NCI-H510A treated with DMSO at 0.1 percent for 48 hours (cell line): ENCODE data around the gene RPP25L.
"Not testable (repeated sequence)": the region's sequence is repeated elsewhere in the genome, so short reads cannot be mapped to it uniquely, and the experiment has no call there.

ENCODE experiments used
- DNase-seq: peaks from one replicate; lab custom pipeline; 2025; lab: John Stamatoyannopoulos, UW

RPP25L gene, protein sequence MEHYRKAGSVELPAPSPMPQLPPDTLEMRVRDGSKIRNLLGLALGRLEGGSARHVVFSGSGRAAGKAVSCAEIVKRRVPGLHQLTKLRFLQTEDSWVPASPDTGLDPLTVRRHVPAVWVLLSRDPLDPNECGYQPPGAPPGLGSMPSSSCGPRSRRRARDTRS

DNA sequence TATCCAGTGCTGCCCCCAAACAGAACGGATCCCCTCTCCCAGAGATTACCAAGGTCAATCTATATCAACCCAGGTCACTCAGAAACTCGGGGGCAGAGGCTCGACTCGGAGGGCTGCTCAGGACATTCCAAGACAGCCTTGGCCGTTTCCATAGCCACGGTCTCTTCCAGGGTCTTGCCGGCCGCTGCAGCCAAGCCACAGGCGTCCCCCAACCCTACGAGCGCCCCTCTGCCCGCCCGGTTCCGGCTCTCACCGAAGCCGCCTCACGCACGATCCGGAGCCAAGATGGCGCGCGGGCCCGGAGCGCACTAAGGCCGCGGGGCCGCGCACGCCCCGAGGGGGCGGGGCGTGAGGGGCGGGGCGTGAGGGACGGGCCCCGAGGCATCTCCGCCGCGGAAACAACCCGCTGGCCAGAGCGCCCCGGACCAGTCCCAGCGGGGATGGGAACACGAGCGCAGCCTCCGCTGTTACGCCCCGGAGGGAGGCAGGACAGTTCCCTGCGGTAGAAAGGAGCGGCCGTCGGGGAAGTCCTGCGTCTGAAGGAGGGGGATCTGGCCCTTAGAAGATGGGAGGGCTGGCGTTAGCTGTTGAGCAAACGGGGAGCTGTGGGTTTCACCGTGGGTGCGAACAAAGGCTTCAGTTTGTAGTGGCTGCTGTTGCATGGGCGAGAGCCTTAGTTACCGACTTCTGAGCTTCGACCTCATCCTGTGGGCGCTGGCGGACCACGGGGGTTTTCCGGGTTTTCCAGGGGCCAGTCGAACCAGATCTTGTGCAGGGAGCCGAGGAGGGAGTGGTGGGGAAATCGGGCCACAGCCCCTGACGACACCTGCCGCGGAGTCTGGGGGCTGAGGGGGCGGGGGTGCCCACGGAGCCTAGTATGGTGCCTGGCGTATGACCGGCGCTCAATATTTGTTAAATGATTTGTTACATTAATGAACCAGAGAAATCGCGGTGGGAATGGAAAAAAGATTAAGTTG is at the start of gene RPP25L:
RPP25L (minus strand) TSS at position 287 of the 977 bp plus-strand sequence. CDS start 801 bp downstream, outside the sequence.
- DNase-seq = peak; percentile 53

DNA sequence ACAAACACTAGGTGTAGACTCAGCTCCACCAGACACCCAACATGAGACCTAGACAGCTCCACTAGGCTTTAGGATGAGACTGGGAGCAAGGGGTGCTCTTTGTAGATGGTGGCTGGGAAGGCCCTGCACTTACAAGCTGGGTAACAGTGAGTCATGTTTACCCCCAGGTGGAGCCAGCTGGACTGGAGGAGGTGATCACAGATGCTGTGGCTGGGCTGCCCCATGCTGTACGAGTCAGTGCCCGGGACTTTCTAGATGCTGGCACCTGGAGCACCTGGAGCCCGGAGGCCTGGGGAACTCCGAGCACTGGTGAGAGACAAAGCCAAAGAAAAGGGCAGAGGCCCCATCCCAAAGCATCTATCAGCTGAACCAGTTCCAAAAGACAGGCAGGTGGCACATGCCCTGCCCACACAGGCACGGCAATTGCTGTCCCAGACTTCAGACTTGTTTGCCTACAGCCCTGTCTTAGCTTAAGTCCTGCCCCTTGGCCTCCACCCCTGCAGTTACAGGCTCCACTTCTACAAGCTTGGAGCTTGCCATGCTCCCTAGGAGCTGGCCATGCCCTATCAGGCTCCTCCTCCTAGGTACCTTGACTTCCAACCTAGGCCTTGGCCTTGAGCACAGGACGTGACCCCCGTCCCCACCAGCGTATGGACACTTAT is 47.8 kb upstream of the RPP25L start:
- DNase-seq = no peak

DNA sequence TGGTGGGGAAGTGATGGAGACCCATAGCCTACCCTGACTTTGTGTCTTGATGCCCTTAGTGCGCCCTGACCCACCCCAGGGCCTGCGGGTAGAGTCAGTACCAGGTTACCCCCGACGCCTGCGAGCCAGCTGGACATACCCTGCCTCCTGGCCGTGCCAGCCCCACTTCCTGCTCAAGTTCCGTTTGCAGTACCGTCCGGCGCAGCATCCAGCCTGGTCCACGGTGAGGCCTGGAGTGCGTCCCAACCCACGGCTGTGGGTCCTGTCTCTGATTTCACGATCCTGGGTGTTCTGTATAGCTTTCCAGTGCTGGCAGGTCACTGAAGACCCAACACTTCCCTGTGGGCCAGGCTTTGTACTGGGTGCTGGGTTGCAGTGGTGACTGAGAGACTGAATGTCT is 46.6 kb upstream of the RPP25L start:
- no peak for DNase-seq

DNA sequence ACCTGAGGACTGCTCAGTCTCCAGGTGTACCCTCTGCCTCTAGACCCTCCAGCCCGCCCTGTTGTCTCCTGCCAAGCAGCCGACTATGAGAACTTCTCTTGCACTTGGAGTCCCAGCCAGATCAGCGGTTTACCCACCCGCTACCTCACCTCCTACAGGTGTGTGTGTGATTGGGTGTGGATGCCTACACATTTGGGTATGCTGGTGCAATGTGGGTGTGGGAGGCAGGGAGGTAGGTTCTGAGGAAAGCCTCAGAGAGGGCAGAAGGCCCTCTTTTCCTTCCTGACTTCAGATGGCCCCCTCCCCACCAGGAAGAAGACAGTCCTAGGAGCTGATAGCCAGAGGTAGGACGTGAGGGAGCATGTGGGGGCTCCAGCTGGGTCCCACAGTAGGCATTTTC is 45.1 kb upstream of the RPP25L start:
- no peak for DNase-seq

DNA sequence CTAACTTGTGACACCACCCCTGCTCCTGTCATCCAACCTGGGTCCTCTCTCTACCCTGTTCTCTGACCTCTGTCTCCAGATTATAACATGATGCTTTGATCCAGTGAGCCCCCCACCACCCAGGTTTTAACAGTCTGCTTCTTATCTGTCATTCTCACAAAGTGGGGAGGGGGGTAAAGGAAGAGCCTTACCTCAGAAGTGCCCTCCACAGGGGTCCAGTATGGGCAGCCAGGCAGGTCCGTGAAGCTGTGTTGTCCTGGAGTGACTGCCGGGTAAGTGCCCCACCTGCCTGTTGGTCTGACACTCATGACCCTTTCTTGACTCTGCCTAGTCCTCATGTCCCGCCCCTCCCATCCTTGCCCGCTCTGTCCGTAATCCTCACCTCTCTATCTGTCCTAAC is 43.5 kb upstream of the RPP25L start:
- no peak for DNase-seq

DNA sequence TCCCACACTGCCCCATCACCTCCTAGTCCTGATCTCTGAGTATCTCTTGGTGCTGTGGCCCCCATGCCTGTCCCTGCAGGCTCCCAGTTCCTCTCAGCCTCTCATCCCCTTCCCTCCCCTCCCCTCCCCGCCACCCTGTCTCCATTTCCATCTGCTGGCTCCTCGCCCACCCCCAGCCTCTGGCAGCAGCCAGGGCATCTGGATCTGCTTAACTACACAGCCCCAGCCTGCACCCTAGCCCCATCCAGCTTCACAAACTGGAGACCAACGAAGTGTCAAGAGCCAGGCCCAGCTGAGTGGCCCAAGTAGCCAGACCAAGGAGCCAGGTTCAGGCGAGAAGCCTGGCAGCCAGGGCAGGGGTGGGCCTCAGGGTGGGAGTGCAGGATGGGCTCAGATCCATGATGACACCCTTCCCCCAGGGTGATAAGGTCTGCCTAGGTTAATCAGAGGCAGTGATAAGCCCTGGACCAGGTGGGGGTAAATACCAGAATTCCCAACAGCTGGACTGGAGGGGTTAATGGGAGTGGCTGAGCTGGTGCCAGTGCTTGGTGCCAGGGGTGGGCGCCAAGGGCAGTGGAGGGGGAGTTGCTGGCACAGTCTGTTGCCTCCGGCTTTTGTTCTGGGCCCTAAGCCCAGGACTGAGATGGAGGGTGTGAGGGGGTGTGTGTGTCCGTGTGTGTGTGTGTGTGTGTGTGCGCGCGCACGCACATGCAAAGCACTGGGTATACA is 42.6 kb upstream of the RPP25L start:
- no peak for DNase-seq

DNA sequence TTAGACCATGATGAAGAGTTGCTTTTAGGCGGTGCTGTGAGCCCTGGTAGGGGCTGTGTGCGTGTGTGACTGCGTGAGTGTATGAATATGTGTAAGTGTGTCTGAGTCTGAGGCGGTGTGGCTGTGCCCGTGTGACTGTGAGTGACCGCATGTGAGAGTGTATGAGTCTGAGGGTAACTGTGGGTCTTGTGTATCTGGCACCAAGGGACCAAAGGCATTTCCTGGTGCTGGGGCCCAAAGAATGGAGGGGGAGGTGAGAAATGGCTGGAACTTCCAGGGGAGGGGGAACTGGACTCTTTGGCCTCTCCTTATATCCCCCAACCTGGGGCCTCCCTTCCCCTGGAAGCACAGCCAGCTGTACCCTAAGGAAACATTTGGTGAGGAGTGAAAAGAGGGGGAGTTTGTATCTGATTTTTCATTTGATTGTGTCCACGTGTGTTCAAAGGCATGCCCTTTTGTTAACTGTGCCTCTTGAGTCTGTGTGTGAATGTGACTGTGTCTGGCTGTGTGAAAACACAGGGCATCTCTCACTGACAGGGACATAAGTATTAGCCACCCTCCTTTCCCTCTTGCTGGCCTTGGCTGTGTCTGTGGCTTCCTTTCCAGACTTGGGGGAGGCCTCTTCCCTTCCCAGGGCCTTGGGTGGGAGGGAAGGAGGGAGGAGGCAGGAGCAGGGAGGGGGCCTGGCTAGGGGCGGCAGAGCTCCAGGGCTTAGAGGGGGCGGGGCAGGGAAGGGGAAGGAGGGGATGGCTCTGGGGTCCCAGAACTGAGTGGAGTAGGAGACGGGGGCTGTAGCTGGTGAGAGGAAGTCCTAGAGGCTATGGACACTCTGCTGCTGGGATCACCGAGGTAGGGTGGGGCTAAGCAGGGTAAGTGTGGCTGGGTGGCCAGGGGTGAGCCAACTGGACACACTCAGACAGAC is 41.5 kb upstream of the RPP25L start:
- no peak for DNase-seq

DNA sequence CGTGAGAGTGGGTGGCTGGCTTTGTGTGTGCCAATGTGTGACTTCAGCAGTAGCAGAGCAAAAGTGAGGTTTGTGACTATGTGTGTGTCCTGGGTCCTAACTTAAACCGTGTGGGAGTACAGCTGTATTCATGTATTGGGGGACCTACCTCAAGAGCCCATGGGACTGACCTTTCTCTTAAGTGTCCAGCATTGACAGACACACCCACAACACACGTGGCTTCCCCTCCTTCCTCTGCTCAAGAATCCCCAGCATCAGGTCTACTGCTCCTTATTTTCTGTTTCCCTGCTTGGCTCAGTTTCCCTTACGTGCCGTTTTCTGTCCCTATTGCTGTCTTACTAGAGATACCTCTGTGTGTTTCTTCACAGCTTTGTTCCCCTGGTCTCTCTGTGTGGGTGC is 40.7 kb upstream of the RPP25L start:
- no peak for DNase-seq

DNA sequence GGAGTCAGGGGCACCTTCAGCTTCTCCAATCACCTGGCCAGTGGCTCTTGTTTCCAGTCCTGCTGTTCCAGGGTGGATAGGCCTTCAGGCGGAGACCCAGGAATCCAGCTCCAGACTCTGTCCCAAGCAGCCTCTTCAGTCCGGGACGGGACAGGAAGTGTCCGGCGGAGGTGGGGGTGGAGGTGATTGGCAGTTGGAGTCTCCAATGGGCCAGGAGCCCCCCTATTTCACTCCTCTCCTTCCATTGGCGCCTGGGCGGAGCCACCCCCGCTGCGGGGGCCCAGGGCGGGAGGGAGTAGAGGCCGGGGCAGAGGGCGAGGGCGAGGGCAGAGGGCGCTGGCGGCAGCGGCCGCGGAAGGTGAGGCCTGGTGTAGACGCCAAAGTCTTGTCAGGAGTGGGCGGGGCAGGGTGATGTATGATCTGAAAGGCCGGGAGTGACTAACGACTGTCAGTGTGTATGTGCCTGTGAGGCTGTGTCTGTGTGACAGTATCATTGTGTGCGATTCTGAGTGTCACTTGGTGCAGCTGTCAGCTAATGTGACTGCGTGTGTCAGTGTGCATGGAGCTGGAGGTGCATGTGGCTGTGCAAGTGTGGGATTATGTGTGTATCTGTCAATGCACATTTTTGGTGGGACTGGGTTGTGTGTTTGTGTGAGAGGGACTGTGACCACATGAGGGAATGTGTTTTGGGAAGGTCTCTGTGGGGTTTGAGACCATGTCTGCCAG is 40.1 kb upstream of the RPP25L start, which contains the start of gene IL11RA:
IL11RA (plus strand) TSS at position 310 of the 726 bp plus-strand sequence. CDS start 3,033 bp downstream, outside the sequence.
- peak; percentile 31 for DNase-seq

DNA sequence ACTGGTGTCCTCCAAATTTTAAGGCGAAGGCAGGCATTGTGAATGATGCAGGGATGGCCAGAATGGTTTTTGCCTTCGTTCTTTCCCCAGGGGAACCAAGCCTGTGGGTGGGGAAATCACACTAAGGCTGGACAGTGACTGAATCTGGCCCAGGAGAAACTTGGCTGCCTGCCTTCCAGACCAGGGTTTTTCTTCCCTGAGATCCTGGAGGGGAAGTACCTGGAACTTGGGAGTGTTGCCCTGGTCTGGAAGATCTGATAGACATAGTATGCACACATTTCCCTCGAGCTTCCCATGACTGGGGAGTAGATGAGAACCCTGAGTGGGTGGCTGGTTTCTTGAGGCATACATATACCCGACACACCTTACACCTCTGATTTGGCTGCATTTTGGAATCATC is 39.4 kb upstream of the RPP25L start:
- no peak for DNase-seq

DNA sequence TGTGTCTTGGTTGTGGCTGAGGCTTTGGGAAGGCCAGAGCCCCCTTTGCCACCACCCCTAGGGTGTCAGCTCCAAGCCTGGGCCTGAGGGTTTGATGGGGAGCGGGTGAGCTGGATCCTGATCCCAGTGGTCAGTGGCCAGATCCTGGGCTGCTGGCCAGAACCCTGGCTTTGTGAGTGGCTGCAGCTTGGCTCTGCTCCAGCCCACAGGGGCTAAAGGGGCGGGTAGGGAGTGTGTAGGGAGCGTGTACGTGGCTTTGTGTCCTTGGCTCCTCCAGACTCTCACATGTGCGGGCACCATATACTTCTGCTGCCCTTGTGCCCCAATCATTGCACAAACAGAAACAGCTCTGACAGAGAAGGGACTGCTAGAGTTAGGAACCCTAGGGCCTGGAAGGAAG is 38.9 kb upstream of the RPP25L start:
- no peak for DNase-seq

DNA sequence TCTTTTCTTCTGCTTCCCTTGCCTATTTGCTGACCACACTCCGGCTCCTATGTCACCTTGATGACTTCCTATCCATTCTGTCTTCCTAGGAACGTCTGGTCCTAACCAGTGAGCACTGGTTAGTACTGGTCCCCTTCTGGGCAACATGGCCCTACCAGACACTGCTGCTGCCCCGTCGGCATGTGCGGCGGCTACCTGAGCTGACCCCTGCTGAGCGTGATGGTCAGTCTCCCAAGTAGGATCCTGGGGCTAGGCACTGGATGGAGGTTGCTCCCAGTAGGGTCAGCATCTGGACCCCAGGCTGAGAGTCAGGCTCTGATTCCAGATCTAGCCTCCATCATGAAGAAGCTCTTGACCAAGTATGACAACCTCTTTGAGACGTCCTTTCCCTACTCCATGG is 36.8 kb upstream of the RPP25L start:
- DNase-seq = no peak

DNA sequence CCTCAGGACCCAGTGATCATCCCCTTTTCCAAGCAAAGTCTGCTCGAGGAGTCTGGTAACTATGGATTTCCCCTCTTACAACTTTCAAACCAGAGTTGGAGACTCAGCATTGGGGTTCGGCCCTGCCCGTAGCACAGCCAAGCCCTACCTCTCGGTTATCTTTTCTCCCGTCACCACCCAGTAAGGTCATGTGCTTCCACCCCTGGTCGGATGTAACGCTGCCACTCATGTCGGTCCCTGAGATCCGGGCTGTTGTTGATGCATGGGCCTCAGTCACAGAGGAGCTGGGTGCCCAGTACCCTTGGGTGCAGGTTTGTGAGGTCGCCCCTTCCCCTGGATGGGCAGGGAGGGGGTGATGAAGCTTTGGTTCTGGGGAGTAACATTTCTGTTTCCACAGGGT is 35.8 kb upstream of the RPP25L start:
- no peak for DNase-seq

DNA sequence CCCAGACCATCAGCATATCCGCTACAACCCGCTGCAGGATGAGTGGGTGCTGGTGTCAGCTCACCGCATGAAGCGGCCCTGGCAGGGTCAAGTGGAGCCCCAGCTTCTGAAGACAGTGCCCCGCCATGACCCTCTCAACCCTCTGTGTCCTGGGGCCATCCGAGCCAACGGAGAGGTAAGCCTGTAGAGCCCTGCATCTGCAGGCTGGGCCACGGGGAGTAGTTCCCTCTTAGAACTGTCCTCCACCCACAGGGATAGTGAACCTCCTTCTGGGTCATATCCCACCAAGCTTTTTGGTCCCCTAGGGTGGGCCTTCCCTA is 35.1 kb upstream of the RPP25L start:
- DNase-seq = no peak

DNA sequence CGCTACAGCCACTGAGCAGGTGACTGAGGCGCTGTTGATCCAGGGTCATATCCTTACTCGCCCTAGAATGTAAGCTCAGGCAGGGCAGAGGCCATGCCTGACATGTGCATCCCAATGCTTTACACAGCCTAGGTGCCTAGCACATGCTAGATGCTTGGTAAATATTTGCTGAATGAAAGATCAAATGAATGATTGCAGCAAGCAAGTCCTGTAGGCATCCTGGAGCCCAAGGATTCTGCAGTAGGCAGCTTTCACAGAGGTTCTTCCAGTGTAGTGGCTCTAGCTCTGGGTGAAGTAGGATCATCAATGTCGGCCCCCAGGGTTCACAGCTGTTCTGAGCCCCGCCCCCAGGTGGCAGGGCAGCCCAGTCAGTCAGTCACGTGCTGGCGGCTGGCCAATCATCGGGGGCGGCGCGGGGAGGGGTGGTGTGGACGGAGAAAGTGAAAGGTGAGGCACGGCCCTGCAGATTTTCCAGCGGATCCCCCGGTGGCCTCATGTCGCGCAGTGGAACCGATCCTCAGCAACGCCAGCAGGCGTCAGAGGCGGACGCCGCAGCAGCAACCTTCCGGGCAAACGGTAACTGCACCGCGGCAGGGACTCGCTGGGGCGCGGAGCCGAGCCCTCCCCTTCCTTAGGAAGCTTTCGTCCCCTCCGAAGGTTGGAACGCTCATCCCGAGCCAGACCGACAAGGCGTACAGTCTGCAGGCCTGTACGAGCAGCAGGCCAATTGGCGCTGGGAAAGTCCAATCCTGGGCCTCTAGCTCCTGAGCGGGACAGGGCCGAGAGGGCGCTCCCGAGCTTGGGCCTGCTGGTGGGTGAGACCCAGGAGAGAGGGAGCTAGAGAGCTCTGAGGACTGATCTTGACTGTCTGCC is 34.5 kb upstream of the RPP25L start, which contains the start of gene GALT:
GALT (plus strand) TSS at position 465 of the 873 bp plus-strand sequence; CDS start at position 495, 30 bp downstream.
- DNase-seq = peak; percentile 70

DNA sequence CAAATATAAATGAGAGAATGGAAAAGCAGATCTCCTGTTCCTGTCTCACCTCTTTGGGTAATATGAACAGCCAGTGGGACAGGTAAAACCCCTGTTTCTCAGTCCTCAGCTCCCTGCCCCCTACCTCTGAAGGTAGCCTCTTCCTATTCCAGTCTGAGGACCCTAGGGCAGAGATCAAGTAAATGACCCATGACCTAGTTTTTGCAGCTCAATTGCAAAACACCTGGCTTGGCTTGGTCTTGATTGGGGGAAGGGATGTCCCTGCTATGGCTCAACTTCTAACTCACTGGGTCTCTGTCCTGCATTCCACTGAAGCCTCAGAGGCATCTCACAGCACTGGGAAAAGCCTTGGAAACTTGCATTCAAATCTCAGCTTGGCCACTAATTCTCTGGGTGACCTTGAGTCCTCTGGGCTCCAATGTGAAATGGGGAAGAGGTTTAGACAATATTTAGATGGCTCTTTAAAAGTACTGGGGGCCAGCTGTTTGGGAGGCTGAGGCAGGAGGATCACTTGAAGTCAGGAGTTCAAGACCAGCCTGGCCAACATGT is 32.9 kb upstream of the RPP25L start:
- DNase-seq = no peak

DNA sequence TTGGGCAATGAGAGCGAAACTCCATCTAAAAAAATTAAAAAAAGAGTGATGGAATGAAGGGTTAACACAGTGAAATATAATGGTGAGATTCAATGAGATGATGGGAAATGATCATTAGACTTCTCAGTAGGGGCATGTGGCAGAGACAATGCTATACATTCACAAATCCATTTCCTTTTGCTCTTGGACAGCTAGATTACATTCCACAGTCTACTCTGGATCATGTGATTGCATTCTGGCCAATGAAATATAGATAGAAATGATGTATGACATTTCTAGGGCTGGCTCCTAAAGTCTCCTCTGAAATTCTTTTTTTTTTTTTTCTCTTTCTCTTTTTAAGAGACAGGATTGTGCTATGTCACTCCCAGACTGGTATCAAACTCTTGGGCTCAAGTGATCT is 30.8 kb upstream of the RPP25L start:
- DNase-seq = no peak

DNA sequence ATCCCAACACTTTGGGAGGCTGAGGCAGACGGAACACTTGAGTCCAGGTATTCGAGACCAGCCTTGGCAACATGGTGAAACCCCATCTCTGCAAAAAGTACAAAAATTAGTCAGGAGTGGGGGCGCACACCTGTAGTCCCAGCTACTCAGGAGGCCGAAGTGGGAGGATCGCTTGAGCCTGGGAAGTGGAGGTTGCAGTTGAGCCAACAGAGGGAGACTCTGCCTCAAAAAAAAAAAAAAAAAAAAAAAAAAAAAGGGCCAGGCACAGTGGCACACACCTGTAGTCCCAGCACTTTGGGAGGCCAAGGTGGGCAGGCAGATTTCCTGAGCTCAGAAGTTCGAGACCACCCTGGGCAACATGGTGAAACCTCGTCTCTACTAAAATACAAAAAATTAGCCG is 27.4 kb upstream of the RPP25L start:
- not testable (repeated sequence) for DNase-seq

DNA sequence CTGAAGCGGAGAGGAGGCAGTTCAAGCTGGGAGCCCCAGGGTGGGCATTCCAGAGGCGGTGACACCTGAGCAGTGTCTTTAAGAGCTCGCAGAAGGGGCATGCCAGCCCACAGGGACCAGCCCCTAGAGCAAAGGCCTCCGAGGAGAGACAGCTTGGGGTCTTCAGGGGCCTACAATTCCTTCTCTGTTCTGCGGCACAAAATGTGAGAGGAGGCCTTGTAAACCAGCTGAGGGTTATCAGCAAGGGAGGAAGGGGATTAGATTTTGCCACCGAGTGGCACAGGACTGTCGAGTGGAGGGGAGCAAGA is 26.2 kb upstream of the RPP25L start:
- DNase-seq = no peak
